Measurements from ENCODE around the gene CST3.

The CST3 gene

DNA sequence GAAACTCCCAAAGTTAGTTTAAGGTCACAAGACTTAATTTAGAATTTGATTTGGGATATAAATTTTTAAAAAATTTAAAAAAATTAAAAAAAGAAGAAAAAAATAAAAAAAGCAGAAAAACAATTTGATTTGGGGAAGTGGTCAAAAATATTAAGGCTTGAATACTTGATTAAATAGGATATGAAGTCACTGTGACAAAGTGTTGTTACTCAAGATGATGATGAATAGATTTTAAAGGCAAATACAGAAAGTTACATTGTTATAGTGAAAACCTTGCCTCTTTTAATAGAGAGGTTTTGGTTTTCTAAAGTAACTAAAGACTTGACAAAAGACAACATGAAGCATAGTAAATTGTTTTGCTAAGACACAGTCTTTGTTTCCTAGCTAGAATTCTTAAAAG lies 39.3 kb downstream of the CST3 start:
- in situ Hi-C loops (cut with HindIII; ENCODE audit: low sequenced_read_pairs), result no loop called here
- H3K4me3 ChIP-seq (ENCODE audit: low read depth, low read length), result no peak overlapping the region
- DNase-seq (ENCODE audit: low read depth), result no peak
- TF ChIP-seq, protein P1, sequence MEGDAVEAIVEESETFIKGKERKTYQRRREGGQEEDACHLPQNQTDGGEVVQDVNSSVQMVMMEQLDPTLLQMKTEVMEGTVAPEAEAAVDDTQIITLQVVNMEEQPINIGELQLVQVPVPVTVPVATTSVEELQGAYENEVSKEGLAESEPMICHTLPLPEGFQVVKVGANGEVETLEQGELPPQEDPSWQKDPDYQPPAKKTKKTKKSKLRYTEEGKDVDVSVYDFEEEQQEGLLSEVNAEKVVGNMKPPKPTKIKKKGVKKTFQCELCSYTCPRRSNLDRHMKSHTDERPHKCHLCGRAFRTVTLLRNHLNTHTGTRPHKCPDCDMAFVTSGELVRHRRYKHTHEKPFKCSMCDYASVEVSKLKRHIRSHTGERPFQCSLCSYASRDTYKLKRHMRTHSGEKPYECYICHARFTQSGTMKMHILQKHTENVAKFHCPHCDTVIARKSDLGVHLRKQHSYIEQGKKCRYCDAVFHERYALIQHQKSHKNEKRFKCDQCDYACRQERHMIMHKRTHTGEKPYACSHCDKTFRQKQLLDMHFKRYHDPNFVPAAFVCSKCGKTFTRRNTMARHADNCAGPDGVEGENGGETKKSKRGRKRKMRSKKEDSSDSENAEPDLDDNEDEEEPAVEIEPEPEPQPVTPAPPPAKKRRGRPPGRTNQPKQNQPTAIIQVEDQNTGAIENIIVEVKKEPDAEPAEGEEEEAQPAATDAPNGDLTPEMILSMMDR (IDR thresholded peaks at IDR 0.05; ENCODE audit: low read depth, low read length, missing control alignments), result no peak

DNA sequence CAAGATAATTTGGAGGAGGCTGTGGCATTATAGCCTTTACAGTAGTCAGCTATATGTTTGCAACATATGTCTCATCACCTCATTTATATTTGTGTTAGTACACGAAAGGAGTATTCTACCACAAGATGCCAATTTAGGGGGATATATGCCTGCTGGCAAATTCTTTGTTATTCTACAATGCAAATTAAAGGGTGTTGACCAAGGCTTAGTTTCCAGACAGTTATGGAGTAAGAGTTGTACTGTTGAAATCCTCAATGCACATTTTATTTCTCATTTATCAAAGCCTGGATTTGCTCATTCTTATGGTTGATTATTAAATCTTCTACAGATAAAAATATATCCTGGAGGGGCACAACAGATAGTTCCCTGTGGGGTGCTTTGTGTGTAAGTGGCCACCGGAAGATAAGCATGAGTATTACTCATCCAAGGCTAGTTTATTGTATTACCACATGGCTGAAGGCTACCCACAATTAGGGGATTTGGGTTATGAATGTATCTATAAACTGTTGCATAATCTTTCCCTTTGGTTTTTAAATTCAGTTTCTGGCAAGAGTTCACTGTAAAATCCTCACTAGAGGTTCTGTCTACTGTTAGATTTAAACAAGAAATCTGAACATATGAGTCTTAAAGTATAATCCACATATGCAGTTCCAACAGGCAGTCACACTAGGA lies 41.0 kb downstream of the CST3 start:
- in situ Hi-C loops (cut with HindIII; ENCODE audit: low sequenced_read_pairs), result no loop called here
- TF ChIP-seq, protein P1 (IDR thresholded peaks at IDR 0.05; ENCODE audit: low read depth, low read length, missing control alignments), result no peak
- H3K4me3 ChIP-seq (ENCODE audit: low read depth, low read length), result no peak overlapping the region
- DNase-seq (ENCODE audit: low read depth), result no peak

DNA sequence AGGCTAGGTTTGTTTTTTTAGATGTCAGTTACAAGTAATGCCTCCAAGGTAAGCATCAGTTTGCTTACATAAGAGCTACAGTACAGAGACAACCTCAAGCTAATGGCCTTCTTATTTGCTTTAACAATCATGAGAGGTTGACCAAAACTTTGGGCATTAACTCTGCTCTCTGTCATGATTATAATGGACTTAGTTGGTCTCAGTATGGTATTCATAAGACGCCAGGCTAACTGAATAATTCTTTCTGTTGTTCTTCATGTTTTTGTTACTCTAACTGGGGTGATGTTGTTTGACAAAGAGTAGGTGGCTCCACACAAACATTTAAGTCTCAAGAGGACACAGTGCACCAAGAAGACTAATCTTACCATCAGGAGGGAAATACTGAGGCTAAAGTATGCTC lies 41.8 kb downstream of the CST3 start:
- in situ Hi-C loops (cut with HindIII; ENCODE audit: low sequenced_read_pairs), result no loop called here
- no peak overlapping the region for H3K4me3 ChIP-seq (ENCODE audit: low read depth, low read length)
- DNase-seq (ENCODE audit: low read depth), result no peak
- TF ChIP-seq, protein P1 (IDR thresholded peaks at IDR 0.05; ENCODE audit: low read depth, low read length, missing control alignments), result no peak

DNA sequence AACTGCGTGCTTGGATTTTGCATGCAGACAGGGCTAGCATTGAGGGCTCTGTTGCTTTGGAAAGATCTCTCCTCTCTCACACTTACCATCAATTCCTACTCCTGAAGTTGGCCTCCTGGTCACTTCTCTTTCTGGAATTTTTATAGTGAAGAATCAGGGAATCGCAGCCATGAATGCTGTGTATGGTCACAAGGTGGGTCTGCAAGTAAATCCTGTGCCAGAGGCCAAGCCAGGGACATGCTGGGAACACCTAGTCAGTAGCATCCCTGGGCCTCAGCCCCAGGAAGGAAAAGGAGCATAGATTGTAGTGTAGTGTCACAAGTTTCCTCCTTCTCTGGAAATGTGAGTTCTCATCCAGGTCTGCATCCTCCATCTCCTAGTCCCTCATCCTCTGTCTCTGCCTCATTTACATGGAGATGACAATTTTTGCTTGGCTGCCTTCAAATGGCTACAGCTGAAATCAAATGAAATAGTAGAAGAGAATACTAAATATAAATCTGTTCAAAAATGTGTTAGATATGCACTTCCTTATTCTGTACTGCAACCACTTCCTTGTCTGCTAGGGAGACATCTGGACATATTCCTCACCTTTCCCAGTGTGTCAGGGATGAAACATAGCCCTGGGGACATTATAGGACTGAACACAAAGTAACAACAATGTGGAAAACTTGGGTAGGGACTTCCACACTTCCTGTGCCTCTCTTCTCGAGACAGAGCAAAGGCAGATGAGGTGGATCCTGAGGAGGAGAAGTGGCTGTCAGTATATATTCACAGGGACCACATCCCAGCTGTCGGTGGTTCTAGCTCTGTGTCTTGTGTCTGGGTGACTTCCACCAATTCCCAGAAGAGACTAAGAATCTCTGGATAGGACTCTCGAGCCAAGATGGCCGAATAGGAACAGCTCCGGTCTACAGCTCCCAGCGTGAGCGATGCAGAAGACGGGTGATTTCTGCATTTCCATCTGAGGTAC lies 49.0 kb downstream of the CST3 start:
- in situ Hi-C loops (cut with HindIII; ENCODE audit: low sequenced_read_pairs), result no loop called here
- TF ChIP-seq, protein P1 (IDR thresholded peaks at IDR 0.05; ENCODE audit: low read depth, low read length, missing control alignments), result no peak
- H3K4me3 ChIP-seq (ENCODE audit: low read depth, low read length), result no peak overlapping the region
- DNase-seq (ENCODE audit: low read depth), result no peak

DNA sequence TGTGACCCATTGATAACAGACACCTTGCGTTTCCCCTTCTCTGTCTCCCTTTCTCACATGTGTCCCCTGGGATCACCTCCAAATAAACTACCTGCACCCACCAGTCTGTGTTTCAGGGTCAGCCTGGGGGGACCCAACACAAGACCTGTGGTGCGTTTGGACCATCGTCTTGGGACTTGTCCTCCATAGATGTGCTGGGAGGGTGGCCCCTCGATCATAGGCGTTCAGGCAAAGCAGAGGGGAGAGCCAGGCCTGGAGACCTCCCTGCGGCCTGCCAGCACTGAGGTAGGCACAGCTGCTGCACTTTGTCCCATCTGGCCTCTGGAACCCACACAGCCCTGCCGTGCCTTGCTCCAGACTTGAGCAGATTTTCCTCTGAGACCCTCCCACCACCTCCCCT lies 50.1 kb downstream of the CST3 start:
- TF ChIP-seq, protein P1 (IDR thresholded peaks at IDR 0.05; ENCODE audit: low read depth, low read length, missing control alignments), result no peak
- DNase-seq (ENCODE audit: low read depth), result no peak
- in situ Hi-C loops (cut with HindIII; ENCODE audit: low sequenced_read_pairs), result no loop called here
- H3K4me3 ChIP-seq (ENCODE audit: low read depth, low read length), result no peak overlapping the region

DNA sequence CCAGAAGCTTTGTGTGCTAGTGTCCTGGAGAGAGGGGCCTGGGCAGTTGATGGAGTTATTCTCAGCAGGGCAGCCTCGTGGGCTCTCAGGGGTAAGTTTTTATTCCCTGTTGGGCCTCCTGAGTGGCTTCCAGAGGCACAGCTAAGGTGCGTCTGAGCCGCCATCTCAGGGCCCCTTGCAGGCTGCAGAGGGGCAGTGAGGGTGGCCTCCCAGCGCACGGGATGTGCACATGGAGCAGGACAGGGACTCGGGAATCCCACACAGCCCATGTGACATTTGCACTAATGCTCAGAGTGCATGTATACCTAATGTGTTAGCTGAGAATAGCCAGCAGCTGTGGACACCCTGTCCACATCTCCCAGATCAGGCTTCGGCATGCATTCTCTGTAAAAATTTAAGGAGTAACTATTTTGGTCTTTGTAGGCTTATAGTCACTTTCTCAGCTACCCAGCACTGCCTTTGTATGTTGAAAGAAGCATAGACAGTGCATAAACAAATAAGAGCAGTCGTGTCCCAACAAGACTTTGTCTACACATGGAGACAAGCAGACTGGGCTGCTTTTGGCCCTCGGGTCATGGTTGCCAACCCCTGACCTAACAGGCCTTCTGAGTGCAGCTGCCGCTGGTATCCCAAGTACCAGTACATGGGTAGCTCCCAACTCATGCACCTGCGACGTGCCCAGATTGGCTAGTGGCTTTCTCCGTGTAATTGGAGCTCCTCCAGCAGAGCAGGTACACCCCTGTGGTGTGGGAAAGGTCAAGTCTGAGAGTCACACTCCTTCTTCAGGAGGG lies 50.8 kb downstream of the CST3 start:
- H3K4me3 ChIP-seq (ENCODE audit: low read depth, low read length), result no peak overlapping the region
- in situ Hi-C loops (cut with HindIII; ENCODE audit: low sequenced_read_pairs), result no loop called here
- DNase-seq (ENCODE audit: low read depth), result no peak
- TF ChIP-seq, protein P1 (IDR thresholded peaks at IDR 0.05; ENCODE audit: low read depth, low read length, missing control alignments), result no peak
